ENCODE data around the gene HS3ST6. TPM values are rescaled to one million over a fixed set of nuclear protein-coding genes. Genes with fewer than 3 reads are reported as not detected.
"Not testable (repeated sequence)": the region's sequence is repeated elsewhere in the genome, so short reads cannot be mapped to it uniquely, and the experiment has no call there.

Gene HS3ST6
- polyA plus RNA-seq, 4 donors, result 0.14 to 0.88 (median 0.32) TPM

DNA sequence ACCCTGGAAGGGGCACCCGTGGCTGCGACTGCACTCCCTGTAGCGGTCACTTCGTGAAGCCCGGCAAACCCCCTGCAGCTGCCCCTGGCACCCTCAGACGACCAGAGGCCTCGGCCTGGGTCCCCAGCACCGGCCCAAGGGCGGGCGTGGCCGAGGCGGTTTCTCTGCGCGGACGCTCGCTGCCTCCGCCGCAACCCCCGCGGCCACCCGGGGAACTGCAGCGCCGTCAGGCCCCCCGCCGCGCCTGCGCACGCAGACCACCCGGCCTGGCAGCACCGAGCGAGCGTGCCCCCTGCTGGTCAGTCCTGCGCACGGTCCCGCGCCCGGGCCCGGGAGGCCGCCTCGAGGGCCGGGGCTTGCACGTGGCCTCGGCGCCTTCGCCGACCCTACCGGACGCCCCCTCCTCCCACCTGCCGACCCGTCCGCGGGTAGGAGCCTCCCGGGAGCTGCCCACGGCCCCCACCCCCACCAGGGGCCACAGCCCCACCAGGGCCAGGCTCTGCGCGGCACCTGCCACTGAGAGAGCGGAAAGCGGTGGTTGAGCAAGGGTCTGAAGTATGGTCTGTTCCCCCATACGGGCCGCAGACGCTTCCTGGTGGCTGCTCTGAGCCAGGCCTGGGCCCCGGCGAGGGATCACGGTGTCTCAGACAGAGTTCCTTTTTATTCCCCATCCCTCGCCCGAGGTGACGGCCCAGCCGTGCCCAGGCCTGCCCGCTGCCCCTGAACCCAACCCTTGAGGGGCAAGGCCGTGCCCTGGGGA lies 11.5 kb upstream of the HS3ST6 start:
- DNase-seq (ENCODE audit: low read depth in 4 of 4, low spot score in 3 of 4), result peak; percentile 68 to 83 (median 74)

DNA sequence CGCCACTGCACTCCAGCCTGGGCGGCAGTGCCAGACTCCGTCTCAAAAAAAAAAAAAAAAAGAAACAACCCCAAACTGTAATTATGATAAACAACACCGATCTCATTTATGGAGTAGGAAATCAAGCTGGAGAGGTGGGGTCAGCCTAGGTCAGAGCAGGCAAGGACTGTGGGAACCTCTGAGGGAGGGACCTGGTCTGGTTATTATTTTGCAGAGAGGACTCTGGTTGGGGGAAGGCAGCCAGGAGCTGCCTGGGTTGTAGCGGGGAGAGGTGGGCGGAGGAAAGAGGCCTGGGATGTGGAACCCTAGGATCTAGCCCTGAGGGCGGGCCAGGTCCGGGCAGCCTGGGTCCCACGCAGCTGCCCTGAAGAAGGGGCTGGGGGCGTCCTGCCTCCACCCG lies 10.9 kb upstream of the HS3ST6 start:
- no peak for DNase-seq (ENCODE audit: low read depth in 4 of 4, low spot score in 3 of 4)

DNA sequence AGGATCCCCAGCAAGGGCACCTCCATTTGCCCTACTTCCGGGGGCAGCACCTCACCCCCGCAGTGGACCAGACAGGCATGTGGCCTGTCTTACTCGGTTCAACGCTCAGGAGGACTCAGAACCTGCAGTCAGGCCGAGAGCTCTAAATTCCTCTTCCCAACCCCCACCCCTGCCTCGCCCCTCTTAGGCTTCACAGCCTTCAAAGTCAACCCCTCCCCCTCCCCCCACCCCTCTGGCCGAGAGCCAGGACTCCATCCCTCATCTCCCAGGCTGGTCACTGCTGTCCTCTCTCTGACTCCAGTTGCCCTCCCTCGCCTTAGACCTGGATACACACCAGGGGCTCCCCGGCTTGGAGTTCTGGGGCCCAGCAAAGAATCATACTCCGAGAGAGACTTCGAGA lies 8.1 kb upstream of the HS3ST6 start:
- no peak for DNase-seq (ENCODE audit: low read depth in 4 of 4, low spot score in 3 of 4)

DNA sequence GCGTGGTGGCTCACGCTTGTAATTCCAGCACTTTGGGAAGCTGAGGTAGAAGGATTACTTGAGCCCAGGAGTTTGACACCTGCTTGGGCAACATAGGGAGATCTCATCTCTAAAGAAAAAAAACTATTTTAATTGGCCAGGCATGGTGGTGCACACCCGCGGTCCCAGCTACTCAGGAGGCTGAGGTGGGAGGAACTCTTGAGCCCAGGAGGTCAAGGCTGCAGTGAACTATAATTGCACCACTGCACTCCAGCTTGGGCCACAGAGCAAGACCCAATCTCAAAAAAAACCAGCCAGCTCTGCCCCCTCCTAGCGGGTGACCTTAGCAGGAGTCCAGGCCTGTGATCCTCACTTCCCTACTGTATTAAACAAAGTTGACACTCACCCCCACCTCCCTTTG lies 5.9 kb upstream of the HS3ST6 start:
- DNase-seq (ENCODE audit: low read depth in 4 of 4, low spot score in 3 of 4), result no peak

DNA sequence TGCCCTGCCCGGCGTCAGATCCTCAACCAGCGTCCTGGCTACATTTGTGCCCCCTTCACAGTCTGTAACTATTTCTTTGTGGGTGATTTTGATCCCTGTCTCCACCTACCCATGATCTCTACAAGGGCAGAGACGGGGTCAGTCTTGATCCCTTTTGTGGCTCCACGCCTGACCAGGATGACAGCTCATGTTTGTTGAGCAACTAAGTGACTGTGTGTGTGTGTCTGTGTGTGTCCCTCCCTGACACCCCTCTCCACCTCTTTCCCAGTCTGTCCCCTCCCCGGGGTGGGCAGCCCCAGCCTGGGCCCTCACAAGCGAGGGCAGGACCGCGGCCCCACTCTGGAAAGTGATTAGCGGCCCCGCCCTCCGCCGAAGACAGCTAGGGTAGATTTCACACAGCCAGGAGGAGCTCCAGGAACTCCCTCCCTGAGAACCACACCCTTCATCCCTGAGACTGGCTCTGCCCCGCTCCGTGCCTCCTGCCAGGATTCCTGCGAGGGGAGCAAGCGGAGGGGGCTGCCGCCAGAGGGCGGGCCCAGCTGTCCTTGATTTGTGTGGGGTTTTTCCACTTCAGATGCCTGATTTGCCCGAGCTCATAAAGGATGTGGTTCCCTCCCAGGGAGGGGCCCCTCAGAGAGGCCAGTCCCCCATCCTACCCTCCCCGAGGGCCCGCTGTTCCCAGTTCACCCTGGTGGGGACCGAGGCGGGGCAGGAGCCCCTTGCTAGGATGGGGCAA lies 5.3 kb upstream of the HS3ST6 start:
- DNase-seq (ENCODE audit: low read depth in 4 of 4, low spot score in 3 of 4), result no peak

DNA sequence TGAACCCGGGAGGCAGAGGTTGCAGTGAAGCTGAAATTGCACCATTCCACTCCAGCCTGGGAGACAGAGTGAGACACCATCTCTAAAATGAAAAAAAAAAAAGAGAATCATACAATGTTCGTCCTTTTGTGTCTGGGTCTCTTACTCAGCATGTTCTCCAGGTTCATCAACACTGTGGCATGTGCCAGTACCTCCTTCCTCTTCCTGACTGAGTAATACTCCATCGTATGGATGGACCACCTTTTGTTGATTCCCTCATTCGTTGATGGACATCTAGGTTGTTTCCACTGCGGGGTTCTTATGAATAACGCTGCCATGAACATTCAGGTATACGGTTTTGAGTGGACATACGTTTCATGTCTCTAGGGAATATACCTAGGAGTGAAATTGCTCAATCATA lies 4.1 kb upstream of the HS3ST6 start:
- no peak for DNase-seq (ENCODE audit: low read depth in 4 of 4, low spot score in 3 of 4)

DNA sequence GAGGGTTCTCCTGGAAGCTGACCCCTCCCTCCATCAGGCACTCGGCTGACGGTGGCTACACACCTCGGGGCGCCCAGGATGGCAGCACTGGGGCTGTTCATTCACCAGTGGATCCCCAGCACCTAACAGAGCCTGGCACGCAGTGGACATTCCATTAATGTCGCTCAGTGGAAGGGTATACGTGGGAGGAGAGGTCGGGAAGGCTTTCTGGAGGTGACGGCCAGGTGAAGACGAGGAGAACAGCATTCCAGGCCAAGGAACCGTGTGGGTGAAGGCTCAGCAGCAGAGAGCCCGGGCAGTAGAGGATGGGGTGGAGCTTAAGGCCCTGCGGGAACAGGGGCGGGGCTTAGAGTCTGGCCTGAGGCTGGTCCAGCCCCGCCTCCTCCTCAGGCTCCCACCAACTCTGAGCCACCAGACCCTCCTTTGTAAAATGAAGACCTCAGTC lies 2.5 kb upstream of the HS3ST6 start:
- no peak for DNase-seq (ENCODE audit: low read depth in 4 of 4, low spot score in 3 of 4)

DNA sequence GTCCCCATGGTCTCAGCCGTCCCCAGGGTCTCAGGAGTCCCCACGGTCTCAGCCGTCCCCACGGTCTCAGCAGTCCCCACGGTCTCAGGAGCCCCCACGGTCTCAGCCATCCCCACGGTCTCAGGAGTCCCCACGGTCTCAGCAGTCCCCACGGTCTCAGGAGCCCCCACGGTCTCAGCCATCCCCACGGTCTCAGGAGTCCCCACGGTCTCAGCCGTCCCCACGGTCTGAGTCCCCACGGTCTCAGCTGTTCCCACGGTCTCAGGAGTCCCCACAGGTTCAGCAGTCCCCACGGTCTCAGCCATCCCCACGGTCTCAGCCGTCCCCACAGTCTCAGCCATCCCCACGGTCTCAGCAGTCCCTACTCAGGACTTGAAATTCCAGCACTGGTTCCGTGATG lies 1.9 kb upstream of the HS3ST6 start:
- not testable (repeated sequence) for DNase-seq (ENCODE audit: low read depth in 4 of 4, low spot score in 3 of 4)

DNA sequence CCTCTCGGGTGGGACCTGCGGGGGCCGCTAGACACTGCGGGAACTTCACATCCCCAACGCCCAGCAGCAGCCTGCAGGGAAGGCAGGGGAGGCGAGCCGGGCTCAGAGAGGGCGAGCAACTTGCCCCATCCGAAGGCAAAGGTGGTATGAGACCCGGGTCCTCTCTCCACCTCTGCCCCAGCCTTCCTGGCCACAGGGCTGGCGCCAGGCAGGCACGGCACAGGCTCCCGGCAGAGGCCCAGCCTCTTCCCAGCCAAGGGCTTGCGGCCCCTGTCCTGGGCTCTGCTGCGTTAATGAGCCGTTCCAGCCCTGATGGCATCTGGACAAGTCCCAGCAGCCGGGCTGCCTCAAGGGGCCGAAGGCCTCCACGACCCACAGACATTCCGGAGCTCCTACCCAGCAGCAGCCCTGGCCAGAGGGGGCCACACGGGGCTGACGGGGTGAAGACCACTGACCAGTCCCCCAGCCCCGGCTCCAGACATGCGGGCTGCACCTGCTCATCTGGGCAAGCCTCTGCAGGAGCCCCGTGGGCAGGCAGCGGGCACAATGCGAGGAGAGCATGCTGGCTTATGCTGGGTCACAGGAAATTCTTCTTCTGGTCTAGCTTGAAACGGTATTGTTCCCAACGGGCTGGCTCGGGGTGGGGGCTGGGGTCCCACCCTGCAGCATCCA lies 1.2 kb upstream of the HS3ST6 start:
- DNase-seq (ENCODE audit: low read depth in 4 of 4, low spot score in 3 of 4), result no peak

DNA sequence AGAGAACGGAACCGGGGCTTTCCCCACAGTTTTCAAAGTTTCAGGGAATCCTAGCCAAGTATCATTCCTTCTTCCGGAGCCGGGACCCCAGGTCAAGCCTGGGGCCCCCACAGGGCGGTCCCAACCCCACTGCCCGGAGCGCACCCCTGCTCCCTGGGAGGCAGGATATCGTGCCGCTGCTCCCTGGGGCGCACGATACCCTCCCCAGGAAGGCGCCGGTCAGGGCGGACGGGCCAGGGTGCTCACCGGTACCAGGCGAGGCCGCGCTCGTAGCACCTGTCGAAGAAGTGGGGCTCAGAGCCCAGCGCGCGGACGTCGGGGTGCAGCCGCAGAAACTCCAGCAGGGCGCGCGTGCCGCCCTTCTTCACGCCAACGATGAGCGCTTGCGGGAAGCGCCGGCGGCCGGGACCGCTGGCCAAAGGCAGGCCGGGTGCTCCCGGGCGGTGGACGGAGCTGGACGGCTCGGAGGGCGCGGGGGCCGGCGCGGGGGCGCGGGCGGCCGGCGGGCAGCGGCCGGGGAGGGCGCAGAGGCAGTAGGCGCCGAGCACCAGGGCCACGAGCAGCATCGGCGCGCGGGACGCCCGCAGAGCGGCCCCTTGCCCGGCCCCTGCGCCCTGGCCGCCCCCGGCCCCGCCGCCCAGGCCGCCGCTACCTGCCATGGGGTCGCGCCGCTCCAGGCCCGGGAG lies 407 bp downstream of the HS3ST6 start:
- DNase-seq (ENCODE audit: low read depth in 4 of 4, low spot score in 3 of 4), result no peak

DNA sequence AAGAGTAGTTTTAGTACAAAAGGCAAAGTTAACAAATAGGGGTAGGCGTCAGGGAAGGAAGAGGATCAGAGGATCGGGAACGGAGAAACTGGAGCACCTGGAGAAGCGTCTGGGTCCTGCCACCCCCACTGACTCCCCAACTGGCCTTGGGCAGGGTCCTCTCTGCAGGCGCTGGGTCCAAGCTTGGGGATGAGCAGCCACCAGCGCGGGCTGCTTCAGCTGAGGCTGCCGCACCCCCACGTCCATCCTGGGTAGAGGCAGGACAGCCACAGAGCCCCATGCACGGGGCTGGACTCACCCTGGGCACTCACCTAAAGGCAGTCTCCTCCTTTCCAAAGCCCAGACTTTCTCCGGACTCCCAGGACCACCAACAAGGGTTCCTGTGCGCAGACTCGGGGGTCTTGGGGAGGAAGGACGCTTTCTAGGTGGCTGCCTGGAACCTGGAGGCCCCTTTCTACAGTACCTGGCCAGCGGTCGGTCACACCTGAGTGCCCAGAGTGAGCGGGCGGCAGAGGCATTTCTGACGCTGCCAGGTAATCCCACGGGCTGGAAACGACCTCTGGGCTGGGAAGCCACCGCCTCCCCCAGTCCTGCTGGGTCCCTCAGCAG lies 1.1 kb downstream of the HS3ST6 start:
- DNase-seq (ENCODE audit: low read depth in 4 of 4, low spot score in 3 of 4), result no peak

DNA sequence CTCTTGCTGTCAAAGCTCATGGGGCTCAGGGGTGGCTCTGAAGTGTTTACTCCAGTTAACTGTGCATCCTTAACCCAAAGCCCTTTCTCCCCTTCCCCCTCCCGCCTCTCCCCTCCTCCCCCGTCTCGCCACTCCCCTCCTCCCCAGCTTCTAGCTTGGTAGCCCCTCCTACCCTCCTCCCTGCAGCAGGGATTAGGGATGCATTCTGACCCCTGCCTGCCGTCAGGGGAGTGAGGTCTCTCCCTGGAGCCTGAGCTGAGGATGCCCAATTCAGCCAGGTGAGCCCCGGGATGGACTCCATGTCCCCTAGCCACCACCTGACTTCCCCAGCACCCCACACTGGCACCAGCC lies 1.6 kb downstream of the HS3ST6 start:
- no peak for DNase-seq (ENCODE audit: low read depth in 4 of 4, low spot score in 3 of 4)

DNA sequence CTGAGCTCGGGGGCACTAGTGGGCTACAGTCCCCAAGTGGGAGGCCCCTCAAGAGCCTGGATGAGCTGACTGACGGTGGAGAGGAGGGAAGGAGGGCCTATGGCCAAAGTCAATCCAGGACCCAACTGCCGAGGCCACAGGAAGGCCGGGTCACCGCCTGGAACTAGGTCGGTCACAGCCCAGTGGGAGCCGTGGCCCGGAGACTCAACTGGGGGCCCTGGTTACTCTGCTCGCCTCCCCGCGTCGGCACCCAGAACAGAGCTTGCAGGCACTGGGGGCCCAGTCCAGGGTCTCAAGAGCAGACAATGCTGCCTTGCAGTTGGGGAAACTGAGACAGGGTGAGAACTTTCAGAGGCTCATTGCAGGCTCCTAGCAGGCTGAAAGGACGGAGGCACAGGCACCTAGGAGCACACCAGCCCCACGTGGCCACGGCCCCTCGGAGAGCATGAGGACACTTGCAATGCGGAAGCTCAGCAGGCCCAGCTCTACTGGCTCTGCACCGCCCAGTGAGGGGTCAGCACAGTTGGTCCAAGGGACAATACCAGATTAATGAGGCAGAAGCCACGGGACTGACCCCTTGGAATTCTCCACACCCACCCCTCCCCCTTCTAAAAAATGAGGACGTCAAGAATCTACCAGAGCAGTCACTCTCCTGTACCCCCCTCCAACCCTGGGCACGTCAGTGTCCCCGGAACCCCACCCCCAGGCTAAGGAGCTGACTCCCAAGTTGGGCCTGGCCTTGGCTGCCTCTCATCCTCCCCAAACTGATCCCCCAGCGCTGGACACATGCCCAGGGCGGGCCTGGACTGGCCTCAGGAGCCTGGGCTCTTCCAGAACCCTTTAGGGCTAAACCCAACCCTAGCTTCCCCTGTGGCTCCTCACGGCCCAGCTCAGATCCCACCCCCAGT lies 2.2 kb downstream of the HS3ST6 start:
- no peak for DNase-seq (ENCODE audit: low read depth in 4 of 4, low spot score in 3 of 4)

DNA sequence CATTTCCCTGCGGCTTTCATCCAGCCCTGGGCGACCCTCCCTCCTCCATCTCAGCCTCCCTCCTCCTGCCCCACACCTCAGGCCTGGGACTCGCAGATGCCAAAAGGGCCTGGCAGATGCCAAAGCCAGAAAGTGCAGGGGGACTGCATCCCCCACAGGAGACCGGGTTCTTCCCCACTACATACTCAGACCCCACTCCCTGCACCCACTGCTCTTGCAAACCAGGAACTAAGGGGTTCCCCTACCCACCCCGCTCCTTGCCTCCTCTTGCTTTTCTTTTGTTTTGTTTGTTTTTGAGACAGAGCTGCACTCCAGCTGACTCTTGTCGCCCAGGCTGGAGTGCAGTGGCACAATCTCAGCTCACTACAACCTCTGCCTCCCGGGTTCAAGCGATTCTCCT lies 3.2 kb downstream of the HS3ST6 start:
- DNase-seq (ENCODE audit: low read depth in 4 of 4, low spot score in 3 of 4), result no peak

DNA sequence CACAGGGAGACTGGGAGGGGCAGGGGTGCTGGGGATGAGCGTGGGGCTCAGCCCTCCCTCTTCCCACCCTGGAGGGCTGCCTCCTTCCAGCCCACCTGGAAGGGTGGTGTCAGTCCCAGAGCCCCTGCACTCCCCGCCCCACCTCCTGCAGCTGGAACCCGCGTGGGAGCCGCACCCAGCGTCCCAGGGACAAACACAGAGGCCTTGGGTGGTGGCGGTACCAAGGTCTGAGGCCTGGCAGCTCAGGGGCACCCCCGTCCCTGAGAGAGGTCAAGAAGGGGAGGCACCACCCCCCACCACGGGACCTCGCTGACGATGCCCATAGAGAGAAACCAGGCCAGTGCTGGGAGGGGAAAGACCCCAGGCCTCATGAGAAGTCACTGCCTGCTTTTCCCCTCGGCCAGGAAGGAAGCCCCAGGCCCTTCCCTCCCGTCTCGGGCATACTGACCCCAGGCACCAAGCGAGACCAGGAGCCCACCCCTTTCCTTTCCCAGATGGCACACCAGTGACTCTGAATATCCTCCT lies 4.1 kb downstream of the HS3ST6 start:
- no peak for DNase-seq (ENCODE audit: low read depth in 4 of 4, low spot score in 3 of 4)

DNA sequence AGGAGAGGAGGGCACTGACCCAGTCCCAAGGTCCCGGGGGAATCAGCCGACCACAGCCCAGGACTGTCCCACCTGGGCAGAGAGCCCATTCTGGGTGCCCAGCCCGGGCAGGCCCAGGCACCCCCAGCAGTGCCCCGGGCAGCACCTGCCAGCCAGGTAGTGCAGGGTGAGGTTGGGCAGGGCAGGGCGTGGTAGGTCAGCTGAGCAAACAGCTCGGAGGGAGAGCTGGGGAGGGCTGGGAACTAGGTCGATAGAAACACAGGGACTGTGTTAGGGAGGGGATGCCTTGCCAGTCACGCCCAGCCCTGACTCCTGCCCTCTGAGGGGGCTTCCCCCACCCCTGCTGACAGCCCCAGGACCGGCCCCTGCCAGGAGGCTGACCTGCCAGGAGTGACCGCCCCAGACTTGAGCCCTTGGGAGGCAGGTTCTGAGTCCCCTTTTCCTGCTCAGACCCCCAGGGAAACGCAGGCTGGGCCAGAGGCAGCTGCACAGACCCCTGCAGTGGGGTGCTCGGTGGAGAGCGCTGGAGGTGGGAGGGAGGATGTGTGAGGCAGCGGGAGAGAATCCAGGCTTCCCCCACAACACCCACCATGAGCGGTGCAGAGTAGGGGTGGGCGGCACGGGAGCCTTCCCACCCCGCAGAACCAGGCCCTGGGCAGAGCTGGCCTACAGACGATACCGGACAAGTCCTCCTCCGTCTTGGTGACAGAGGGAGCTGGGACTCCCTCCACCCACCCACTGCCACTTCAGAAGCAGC lies 4.7 kb downstream of the HS3ST6 start:
- no peak for DNase-seq (ENCODE audit: low read depth in 4 of 4, low spot score in 3 of 4)

DNA sequence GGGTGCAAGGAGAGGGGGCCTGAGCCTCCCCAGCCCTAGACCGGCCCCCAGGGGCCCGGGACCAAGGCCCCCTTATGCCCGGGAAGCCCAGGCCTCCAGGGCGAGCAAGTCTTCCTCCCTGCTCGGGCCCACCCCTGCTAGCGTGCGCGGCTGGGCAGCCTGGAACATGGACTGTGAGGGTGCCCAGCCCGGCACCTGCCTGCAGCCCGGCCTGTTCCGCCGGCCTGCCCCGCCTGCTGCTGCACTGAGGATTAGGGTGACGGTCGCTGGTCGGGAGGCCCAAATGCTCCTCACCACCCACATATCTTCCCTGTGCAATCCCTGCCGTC lies 6.0 kb downstream of the HS3ST6 start:
- no peak for DNase-seq (ENCODE audit: low read depth in 4 of 4, low spot score in 3 of 4)

DNA sequence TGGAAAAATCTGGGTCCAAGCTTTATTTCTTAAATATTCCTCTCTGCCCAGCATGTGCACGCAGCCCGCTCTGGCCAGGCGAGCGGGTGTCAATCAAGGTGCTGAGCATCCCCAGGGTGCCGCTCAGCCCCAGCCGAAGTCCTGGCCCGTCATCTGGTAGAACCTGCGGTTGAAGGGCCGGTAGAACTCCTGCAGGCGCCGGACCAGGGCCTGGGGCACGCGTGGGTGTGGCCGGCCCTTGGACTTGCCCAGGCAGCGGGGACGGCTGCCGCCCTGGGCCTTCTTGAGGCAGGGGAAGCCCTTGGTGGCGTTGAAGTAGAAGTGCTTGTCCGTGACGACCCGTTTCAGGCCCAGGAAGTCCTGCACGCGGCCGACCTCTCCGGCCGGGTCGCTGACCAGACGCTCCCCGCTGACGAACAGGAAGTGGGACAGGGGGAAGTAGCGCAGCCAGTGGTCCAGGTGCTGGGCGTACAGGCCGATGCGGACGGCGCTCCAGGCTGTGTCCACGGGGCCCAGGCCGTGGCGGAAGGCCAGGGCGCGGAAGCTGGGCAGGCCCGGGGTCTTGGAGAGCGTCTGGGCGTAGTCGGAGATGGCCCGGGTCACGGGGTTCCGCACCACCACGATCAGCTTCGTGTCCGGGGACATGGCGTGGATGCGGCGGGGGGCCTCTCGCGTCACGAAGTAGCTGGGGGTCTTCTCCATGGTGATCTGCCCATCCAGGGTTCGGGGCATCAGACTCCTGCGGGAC lies 6.6 kb downstream of the HS3ST6 start:
- no peak for DNase-seq (ENCODE audit: low read depth in 4 of 4, low spot score in 3 of 4)
